ENCODE results near the gene MAST2. TPM values are rescaled to one million over a fixed set of nuclear protein-coding genes. Genes with fewer than 3 reads are reported as not detected.

The MAST2 gene
- total RNA-seq, 1 experiment from 2014 or later: 52.8 TPM

DNA sequence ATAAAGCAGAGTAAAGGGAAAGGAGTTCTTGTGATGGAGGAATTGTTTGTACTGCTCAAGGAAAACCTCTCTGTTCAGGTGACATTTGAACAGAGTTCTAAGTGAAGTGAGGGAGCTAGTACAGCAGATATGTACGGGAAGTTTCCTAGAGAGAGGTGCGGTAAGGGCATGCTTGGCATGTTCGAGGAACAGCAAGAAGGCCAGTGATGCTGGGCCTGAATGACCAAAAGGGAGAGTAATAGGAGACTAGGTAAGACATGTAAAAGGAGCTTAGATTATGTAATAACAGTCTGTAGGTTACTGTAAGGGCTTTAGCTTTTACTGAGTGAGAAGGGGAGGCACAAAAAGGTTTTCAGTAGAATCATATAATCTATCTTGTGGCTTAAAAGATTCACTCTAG is 265.1 kb downstream of the MAST2 start:
- Histone ChIP-seq H3K27me3 (ENCODE audit: low read length) (no peaks in the 10 kb centered on the region), H3K79me2 (ENCODE audit: low read length) (0 out of 2 replicates have a peak, but pooled peaks cover under 1% of the 10 kb centered on the region), H3K9me3 (ENCODE audit: low read length) (no peaks in the 10 kb centered on the region), H3K27ac (ENCODE audit: low read length) (no peak overlapping the region), H4K20me1 (ENCODE audit: insufficient read depth, low read depth, low read length) (0 out of 2 replicates have a peak, but pooled peaks cover 5% of the 10 kb centered on the region), H3K9me2 (replicated peaks; ENCODE audit: insufficient read depth, low read length) (no peaks in the 10 kb centered on the region), H3K4me3 (ENCODE audit: low read length) (no peak overlapping the region), H2AFZ (ENCODE audit: low read length) (no peak overlapping the region), H3K9ac (ENCODE audit: low read length) (no peak overlapping the region), H3K36me3 (ENCODE audit: insufficient read depth, low read length) (peaks cover 8% of the 10 kb centered on the region; the same call in 1 of the 2 replicates), H3K4me2 (ENCODE audit: low read depth, low read length, poor library complexity, severe bottlenecking) (peak overlapping the region; percentile 34), H3K4me1 (ENCODE audit: low read length) (peaks cover 40% of the 10 kb centered on the region)
- no peak for DNase-seq

DNA sequence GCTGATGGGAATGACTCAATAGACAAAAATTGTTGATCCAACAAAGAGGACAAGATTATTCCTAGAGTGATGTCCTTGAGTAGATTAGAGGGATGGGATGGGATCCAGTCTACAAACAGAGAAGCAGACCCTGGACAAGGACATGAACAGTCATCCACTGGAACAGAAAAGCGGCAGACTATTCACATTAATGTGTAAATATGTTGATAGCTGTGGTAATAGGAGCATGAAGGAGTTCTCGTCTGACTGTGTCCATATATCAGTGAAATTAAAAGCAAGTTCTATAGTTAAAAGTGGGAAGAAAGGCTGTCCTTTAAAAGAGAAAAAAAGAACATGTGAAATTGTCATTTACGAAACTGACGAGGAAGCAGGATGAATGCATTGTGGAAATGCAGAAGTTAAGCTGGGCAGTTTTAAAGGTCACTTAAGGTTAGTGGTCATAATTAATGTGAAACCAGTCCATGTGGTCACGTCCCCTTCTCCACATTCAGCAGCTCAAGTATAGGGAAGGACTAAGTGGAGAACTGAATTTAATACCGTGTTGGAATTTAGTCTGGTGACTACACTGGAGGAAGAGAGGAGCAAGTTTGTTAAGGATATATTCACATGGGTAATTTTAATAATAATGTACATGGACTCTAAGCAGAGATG is 266.9 kb downstream of the MAST2 start:
- peaks cover 38% of the 10 kb centered on the region for H3K4me1 ChIP-seq (ENCODE audit: low read length)
- no peaks in the 10 kb centered on the region for H3K9me3 ChIP-seq (ENCODE audit: low read length)
- peaks cover 8% of the 10 kb centered on the region; the same call in 1 of the 2 replicates for H3K36me3 ChIP-seq (ENCODE audit: insufficient read depth, low read length)
- no peaks in the 10 kb centered on the region for H3K79me2 ChIP-seq (ENCODE audit: low read length)
- no peak overlapping the region for H3K27ac ChIP-seq (ENCODE audit: low read length)
- no peak overlapping the region for H3K4me2 ChIP-seq (ENCODE audit: low read depth, low read length, poor library complexity, severe bottlenecking)
- H3K4me3 ChIP-seq (ENCODE audit: low read length): no peak overlapping the region
- no peak overlapping the region for H2AFZ ChIP-seq (ENCODE audit: low read length)
- H3K9ac ChIP-seq (ENCODE audit: low read length): no peak overlapping the region
- H4K20me1 ChIP-seq (ENCODE audit: insufficient read depth, low read depth, low read length): 0 out of 2 replicates have a peak, but pooled peaks cover 5% of the 10 kb centered on the region
- H3K9me2 ChIP-seq (replicated peaks; ENCODE audit: insufficient read depth, low read length): no peaks in the 10 kb centered on the region
- DNase-seq: no peak
- H3K27me3 ChIP-seq (ENCODE audit: low read length): no peaks in the 10 kb centered on the region

GRCh38 chr1:46072975-46073374 is 269.6 kb downstream of the MAST2 start:
- Histone ChIP-seq H3K36me3 (ENCODE audit: insufficient read depth, low read length) (peaks cover 17% of the 10 kb centered on the region), H3K27ac (ENCODE audit: low read length) (no peak overlapping the region), H2AFZ (ENCODE audit: low read length) (no peak overlapping the region), H3K4me3 (ENCODE audit: low read length) (no peak overlapping the region), H3K9me3 (ENCODE audit: low read length) (no peaks in the 10 kb centered on the region), H3K79me2 (ENCODE audit: low read length) (no peaks in the 10 kb centered on the region), H3K4me2 (ENCODE audit: low read depth, low read length, poor library complexity, severe bottlenecking) (no peak overlapping the region), H3K4me1 (ENCODE audit: low read length) (peaks cover 22% of the 10 kb centered on the region), H3K27me3 (ENCODE audit: low read length) (no peaks in the 10 kb centered on the region), H3K9me2 (replicated peaks; ENCODE audit: insufficient read depth, low read length) (no peaks in the 10 kb centered on the region), H4K20me1 (ENCODE audit: insufficient read depth, low read depth, low read length) (0 out of 2 replicates have a peak, but pooled peaks cover 5% of the 10 kb centered on the region), H3K9ac (ENCODE audit: low read length) (no peak overlapping the region)
- no peak for DNase-seq

DNA sequence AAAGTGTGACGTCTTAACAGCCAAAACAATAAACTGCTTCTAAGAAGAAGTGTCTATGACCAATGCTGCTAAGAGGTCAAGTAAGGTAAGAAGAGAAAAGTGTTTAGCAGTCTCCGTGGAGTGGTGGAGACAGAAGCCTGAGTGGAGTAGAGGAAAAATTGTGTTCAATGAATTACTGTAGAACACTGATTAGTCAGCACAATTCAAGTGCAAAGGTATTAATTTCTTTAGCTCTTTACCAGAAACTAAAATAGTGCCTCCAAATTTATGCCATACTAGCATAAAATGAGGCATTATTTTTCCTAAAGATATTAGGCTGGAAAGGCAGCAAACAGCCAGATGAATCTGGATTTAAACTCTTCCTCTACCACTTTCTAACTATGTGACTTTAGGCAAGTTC is 272.9 kb downstream of the MAST2 start:
- Histone ChIP-seq H3K4me3 (ENCODE audit: low read length) (no peak overlapping the region), H3K27me3 (ENCODE audit: low read length) (no peaks in the 10 kb centered on the region), H2AFZ (ENCODE audit: low read length) (no peak overlapping the region), H4K20me1 (ENCODE audit: insufficient read depth, low read depth, low read length) (0 out of 2 replicates have a peak, but pooled peaks cover 3% of the 10 kb centered on the region), H3K79me2 (ENCODE audit: low read length) (peaks cover 15% of the 10 kb centered on the region), H3K27ac (ENCODE audit: low read length) (no peak overlapping the region), H3K4me2 (ENCODE audit: low read depth, low read length, poor library complexity, severe bottlenecking) (no peak overlapping the region), H3K4me1 (ENCODE audit: low read length) (peaks cover 8% of the 10 kb centered on the region; the same call in 1 of the 2 replicates), H3K9me3 (ENCODE audit: low read length) (no peaks in the 10 kb centered on the region), H3K36me3 (ENCODE audit: insufficient read depth, low read length) (peaks cover 17% of the 10 kb centered on the region), H3K9me2 (replicated peaks; ENCODE audit: insufficient read depth, low read length) (no peaks in the 10 kb centered on the region), H3K9ac (ENCODE audit: low read length) (no peak overlapping the region)
- no peak for DNase-seq

- no peak overlapping the region for H3K27ac ChIP-seq (ENCODE audit: low read length)
- no peaks in the 10 kb centered on the region for H3K27me3 ChIP-seq (ENCODE audit: low read length)
- no peaks in the 10 kb centered on the region for H3K9me3 ChIP-seq (ENCODE audit: low read length)
- H4K20me1 ChIP-seq (ENCODE audit: insufficient read depth, low read depth, low read length): 0 out of 2 replicates have a peak, but pooled peaks cover 6% of the 10 kb centered on the region
- no peak overlapping the region for H3K4me3 ChIP-seq (ENCODE audit: low read length)
- no peak overlapping the region for H3K9ac ChIP-seq (ENCODE audit: low read length)
- DNase-seq: no peak
- no peak overlapping the region for H3K4me2 ChIP-seq (ENCODE audit: low read depth, low read length, poor library complexity, severe bottlenecking)
- peaks cover 25% of the 10 kb centered on the region for H3K79me2 ChIP-seq (ENCODE audit: low read length)
- H2AFZ ChIP-seq (ENCODE audit: low read length): no peak overlapping the region
- H3K9me2 ChIP-seq (replicated peaks; ENCODE audit: insufficient read depth, low read length): no peaks in the 10 kb centered on the region
- peaks cover 17% of the 10 kb centered on the region for H3K36me3 ChIP-seq (ENCODE audit: insufficient read depth, low read length)
- H3K4me1 ChIP-seq (ENCODE audit: low read length): peaks cover 8% of the 10 kb centered on the region; the same call in 1 of the 2 replicates
These were observed 274.2 kb downstream of the MAST2 start for GRCh38 chr1:46077644-46078043.

GRCh38 chr1:46080257-46080656 is 276.8 kb downstream of the MAST2 start:
- Histone ChIP-seq H2AFZ (ENCODE audit: low read length) (no peak overlapping the region), H3K9ac (ENCODE audit: low read length) (no peak overlapping the region), H4K20me1 (ENCODE audit: insufficient read depth, low read depth, low read length) (0 out of 2 replicates have a peak, but pooled peaks cover 6% of the 10 kb centered on the region), H3K4me2 (ENCODE audit: low read depth, low read length, poor library complexity, severe bottlenecking) (no peak overlapping the region), H3K9me3 (ENCODE audit: low read length) (no peaks in the 10 kb centered on the region), H3K9me2 (replicated peaks; ENCODE audit: insufficient read depth, low read length) (no peaks in the 10 kb centered on the region), H3K36me3 (ENCODE audit: insufficient read depth, low read length) (peaks cover 14% of the 10 kb centered on the region; the same call in 1 of the 2 replicates), H3K79me2 (ENCODE audit: low read length) (peaks cover 50% of the 10 kb centered on the region), H3K4me1 (ENCODE audit: low read length) (peaks cover 14% of the 10 kb centered on the region), H3K4me3 (ENCODE audit: low read length) (no peak overlapping the region), H3K27me3 (ENCODE audit: low read length) (no peaks in the 10 kb centered on the region), H3K27ac (ENCODE audit: low read length) (no peak overlapping the region)
- no peak for DNase-seq

- Histone ChIP-seq H4K20me1 (ENCODE audit: insufficient read depth, low read depth, low read length) (0 out of 2 replicates have a peak, but pooled peaks cover 6% of the 10 kb centered on the region), H3K9me3 (ENCODE audit: low read length) (no peaks in the 10 kb centered on the region), H2AFZ (ENCODE audit: low read length) (no peak overlapping the region), H3K9me2 (replicated peaks; ENCODE audit: insufficient read depth, low read length) (no peaks in the 10 kb centered on the region), H3K27me3 (ENCODE audit: low read length) (no peaks in the 10 kb centered on the region), H3K4me3 (ENCODE audit: low read length) (no peak overlapping the region), H3K9ac (ENCODE audit: low read length) (no peak overlapping the region), H3K27ac (ENCODE audit: low read length) (no peak overlapping the region), H3K4me1 (ENCODE audit: low read length) (peaks cover 15% of the 10 kb centered on the region), H3K4me2 (ENCODE audit: low read depth, low read length, poor library complexity, severe bottlenecking) (no peak overlapping the region), H3K36me3 (ENCODE audit: insufficient read depth, low read length) (peaks cover 11% of the 10 kb centered on the region; the same call in 1 of the 2 replicates), H3K79me2 (ENCODE audit: low read length) (peaks cover 59% of the 10 kb centered on the region)
- DNase-seq: no peak
These were observed 277.8 kb downstream of the MAST2 start for GRCh38 chr1:46081206-46081605.

- H3K9me2 ChIP-seq (replicated peaks; ENCODE audit: insufficient read depth, low read length): no peaks in the 10 kb centered on the region
- no peak overlapping the region for H3K9ac ChIP-seq (ENCODE audit: low read length)
- no peak for DNase-seq
- H2AFZ ChIP-seq (ENCODE audit: low read length): no peak overlapping the region
- no peaks in the 10 kb centered on the region for H3K27me3 ChIP-seq (ENCODE audit: low read length)
- no peak overlapping the region for H3K4me3 ChIP-seq (ENCODE audit: low read length)
- H3K27ac ChIP-seq (ENCODE audit: low read length): no peak overlapping the region
- peaks cover 63% of the 10 kb centered on the region for H3K79me2 ChIP-seq (ENCODE audit: low read length)
- peaks cover 15% of the 10 kb centered on the region for H3K4me1 ChIP-seq (ENCODE audit: low read length)
- H4K20me1 ChIP-seq (ENCODE audit: insufficient read depth, low read depth, low read length): 0 out of 2 replicates have a peak, but pooled peaks cover 6% of the 10 kb centered on the region
- H3K36me3 ChIP-seq (ENCODE audit: insufficient read depth, low read length): peaks cover 6% of the 10 kb centered on the region; the same call in 1 of the 2 replicates
- H3K9me3 ChIP-seq (ENCODE audit: low read length): no peaks in the 10 kb centered on the region
- no peak overlapping the region for H3K4me2 ChIP-seq (ENCODE audit: low read depth, low read length, poor library complexity, severe bottlenecking)
These were observed 278.2 kb downstream of the MAST2 start for GRCh38 chr1:46081619-46082018.
